K562 (cell line): ENCODE results near the gene KIFC3. TPM values are rescaled to one million over a fixed set of nuclear protein-coding genes. Genes with fewer than 3 reads are reported as not detected.
A peak's percentile ranks its signal among the peaks of the same experiment; 100 is the strongest.

Source experiments
- C11orf30 ChIP-seq: fragments of 450-650 bp; IDR thresholded peaks from 2 replicates; pipeline ENCODE4 v1.6.1; 2016; ENCODE audit warnings: low read depth, mild to moderate bottlenecking
- CEBPB ChIP-seq: fragments of 450-650 bp; IDR thresholded peaks from 2 replicates; pipeline ENCODE4 v1.6.1; 2016; ENCODE audit warnings: missing genetic modification characterization, missing compliant biosample characterization
- CEBPG ChIP-seq, 3 experiments: fragments of 200-800 bp in 1 of 3; sonication (Bioruptor generic) in 1 of 3; sonication (generic) in 1 of 3; formaldehyde crosslinking in 1 of 3; IDR thresholded peaks in 2 of 3; conservative IDR thresholded peaks in 1 of 3; 2 replicates each; pipeline versions ENCODE4 v1.6.1 to v1.8.0; 2016 to 2022; ENCODE audit warnings: missing compliant biosample characterization in 2 of 3, missing genetic modification characterization in 2 of 3, mild to moderate bottlenecking in 1 of 3, missing genetic modification reagents in 1 of 3
- CREB3L1 ChIP-seq: fragments of 450-650 bp; IDR thresholded peaks from 2 replicates; pipeline ENCODE4 v1.6.1; 2014; ENCODE audit warnings: low read depth, mild to moderate bottlenecking, moderate library complexity, borderline replicate concordance
- EWSR1 ChIP-seq: fragments of 450-650 bp; IDR thresholded peaks from 2 replicates; pipeline ENCODE4 v1.6.1; 2018; ENCODE audit warnings: borderline replicate concordance, mild to moderate bottlenecking, low read depth, moderate library complexity; ENCODE audit not compliant: partially characterized antibody
- FOSL1 ChIP-seq: fragments of 200-800 bp; sonication (Bioruptor generic); conservative IDR thresholded peaks from 2 replicates; pipeline ENCODE4 v1.6.1; 2016; ENCODE audit warnings: missing genetic modification characterization, missing compliant biosample characterization
- FOXP4 ChIP-seq: sonication (generic); formaldehyde crosslinking; IDR thresholded peaks from 2 replicates; pipeline ENCODE4 v1.8.0; 2022; ENCODE audit warnings: mild to moderate bottlenecking, missing genetic modification reagents, borderline replicate concordance
- HDAC6 ChIP-seq: IDR thresholded peaks from 2 replicates; pipeline ENCODE4 v1.6.1; 2012; ENCODE audit warnings: low read depth, mild to moderate bottlenecking, control low read depth, inconsistent platforms, low read length, moderate library complexity
- MTA2 ChIP-seq: fragments of 450-650 bp; IDR thresholded peaks from 2 replicates; pipeline ENCODE4 v1.6.1; 2016; ENCODE audit warnings: low read depth
- NRF1 ChIP-seq, 2 experiments: fragments of 450-650 bp; IDR thresholded peaks in 1 of 2; conservative IDR thresholded peaks in 1 of 2; 2 replicates each; pipeline ENCODE4 v1.6.1; 2014; ENCODE audit warnings: mild to moderate bottlenecking in 2 of 2
- POLR2A ChIP-seq: fragments of 450-650 bp; conservative IDR thresholded peaks from 2 replicates; pipeline ENCODE4 v1.6.1; 2016
- XRCC5 ChIP-seq: fragments of 200-400 bp; formaldehyde crosslinking; IDR thresholded peaks from 2 replicates; pipeline ENCODE4 v1.6.1; 2017; ENCODE audit warnings: low read depth, mild to moderate bottlenecking, low read length
- ZEB2 ChIP-seq: fragments of 450-650 bp; IDR thresholded peaks from 2 replicates; pipeline ENCODE4 v1.6.1; 2016
- ZFP91 ChIP-seq: sonication (generic); formaldehyde crosslinking; IDR thresholded peaks from 2 replicates; pipeline ENCODE4 v1.8.0; 2022; ENCODE audit warnings: mild to moderate bottlenecking, missing genetic modification reagents
- ZNF282 ChIP-seq: sonication (generic); formaldehyde crosslinking; IDR thresholded peaks from 2 replicates; pipeline ENCODE4 v1.8.1; 2023; ENCODE audit warnings: missing genetic modification reagents
- ZNF311 ChIP-seq: fragments of 250-450 bp; sonication (Bioruptor Pico); IDR thresholded peaks from 2 replicates; pipeline ENCODE4 v1.4.0; 2020; ENCODE audit warnings: mild to moderate bottlenecking, moderate library complexity
- ZNF668 ChIP-seq: fragments of 250-450 bp; sonication (Bioruptor Pico); IDR thresholded peaks from 2 replicates; pipeline ENCODE4 v1.8.0; 2022; ENCODE audit warnings: mild to moderate bottlenecking, inconsistent platforms
- ZNF695 ChIP-seq: fragments of 450-650 bp; formaldehyde crosslinking; IDR thresholded peaks from 2 replicates; pipeline ENCODE4 v1.4.0; 2020; ENCODE audit warnings: mild to moderate bottlenecking, moderate library complexity
- polyA plus RNA-seq, 8 experiments: library from polyadenylated mRNA; depleted of rRNA in 4 of 8; stranded (reverse) in 5 of 8; unstranded in 3 of 8; fragments of >200 nt; fragmentation: Nextera tagmentation in 2 of 8; fragmentation: Illumina TruSeq in 1 of 8; extraction: Ambion mirVana in 2 of 8; extraction: Trizol in 1 of 8; gene quantifications; 2 replicates each; pipeline versions ENCODE4 v1.2.1 to v1.2.3, GENCODE V29; 2011 to 2014; ENCODE audit warnings: inconsistent platforms in 1 of 8, missing spikeins in 1 of 8
- total RNA-seq, 7 experiments: library from RNA; depleted of rRNA in 6 of 7; stranded (reverse); fragments of >200 nt in 6 of 7; fragmentation: Illumina TruSeq in 2 of 7; extraction: Trizol in 2 of 7; gene quantifications; 2 replicates each; pipeline versions ENCODE4 v1.2.1 to v1.2.3, GENCODE V29; 2011 to 2021; ENCODE audit warnings: low replicate concordance in 1 of 7
- TF ChIP-seq, protein P1 (sequence below): fragments of 450-650 bp; IDR thresholded peaks from 2 replicates; pipeline ENCODE4 v1.7.0; 2016; ENCODE audit warnings: borderline replicate concordance
- TF ChIP-seq, protein P2 (sequence below), 2 experiments: fragments of 450-650 bp; conservative IDR thresholded peaks; 2 replicates each; pipeline ENCODE4 v1.6.1; 2017; ENCODE audit warnings: mild to moderate bottlenecking in 2 of 2, moderate library complexity in 2 of 2

The KIFC3 gene
- total and polyA plus RNA-seq, 9 of the 15 experiments (the other 6 are each of a cell fraction or from before 2014, with no cell fraction given): 0.23 to 105 (median 26.2) TPM

- TF ChIP-seq, protein P1, sequence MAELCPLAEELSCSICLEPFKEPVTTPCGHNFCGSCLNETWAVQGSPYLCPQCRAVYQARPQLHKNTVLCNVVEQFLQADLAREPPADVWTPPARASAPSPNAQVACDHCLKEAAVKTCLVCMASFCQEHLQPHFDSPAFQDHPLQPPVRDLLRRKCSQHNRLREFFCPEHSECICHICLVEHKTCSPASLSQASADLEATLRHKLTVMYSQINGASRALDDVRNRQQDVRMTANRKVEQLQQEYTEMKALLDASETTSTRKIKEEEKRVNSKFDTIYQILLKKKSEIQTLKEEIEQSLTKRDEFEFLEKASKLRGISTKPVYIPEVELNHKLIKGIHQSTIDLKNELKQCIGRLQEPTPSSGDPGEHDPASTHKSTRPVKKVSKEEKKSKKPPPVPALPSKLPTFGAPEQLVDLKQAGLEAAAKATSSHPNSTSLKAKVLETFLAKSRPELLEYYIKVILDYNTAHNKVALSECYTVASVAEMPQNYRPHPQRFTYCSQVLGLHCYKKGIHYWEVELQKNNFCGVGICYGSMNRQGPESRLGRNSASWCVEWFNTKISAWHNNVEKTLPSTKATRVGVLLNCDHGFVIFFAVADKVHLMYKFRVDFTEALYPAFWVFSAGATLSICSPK: no peak
- TF ChIP-seq EWSR1 (no peak), ZFP91 (CRISPR knock-in tag) (no peak), C11orf30 (no peak), ZNF282 (no peak), CEBPG (CRISPR knock-in tag; IDR thresholded peaks at IDR 0.05) (no peak), CEBPG (tag; conservative IDR thresholded peaks at IDR 0.05 in 1 of 2, IDR thresholded peaks at IDR 0.05 in 1 of 2) (peak; percentile 68 to 83), HDAC6 (no peak), XRCC5 (no peak), CEBPB (peak; percentile 78), ZEB2 (0 out of 2 replicates have a peak, but pooled peaks have one; percentile 10), ZNF668 (CRISPR knock-in tag) (no peak), ZNF311 (no peak), ZNF695 (CRISPR knock-in tag) (no peak), FOSL1 (0 out of 2 replicates have a peak, but pooled peaks have one; percentile 16), POLR2A (peak; percentile 39; the same call in 1 of the 2 replicates), FOXP4 (CRISPR knock-in tag) (no peak), CREB3L1 (peak; percentile 26; the same call in 1 of the 2 replicates), MTA2 (no peak), NRF1 (conservative IDR thresholded peaks at IDR 0.05 in 1 of 2, IDR thresholded peaks at IDR 0.05 in 1 of 2) (peak; percentile 36 to 54; a peak in 2 of 4 replicates)
- TF ChIP-seq, protein P2, sequence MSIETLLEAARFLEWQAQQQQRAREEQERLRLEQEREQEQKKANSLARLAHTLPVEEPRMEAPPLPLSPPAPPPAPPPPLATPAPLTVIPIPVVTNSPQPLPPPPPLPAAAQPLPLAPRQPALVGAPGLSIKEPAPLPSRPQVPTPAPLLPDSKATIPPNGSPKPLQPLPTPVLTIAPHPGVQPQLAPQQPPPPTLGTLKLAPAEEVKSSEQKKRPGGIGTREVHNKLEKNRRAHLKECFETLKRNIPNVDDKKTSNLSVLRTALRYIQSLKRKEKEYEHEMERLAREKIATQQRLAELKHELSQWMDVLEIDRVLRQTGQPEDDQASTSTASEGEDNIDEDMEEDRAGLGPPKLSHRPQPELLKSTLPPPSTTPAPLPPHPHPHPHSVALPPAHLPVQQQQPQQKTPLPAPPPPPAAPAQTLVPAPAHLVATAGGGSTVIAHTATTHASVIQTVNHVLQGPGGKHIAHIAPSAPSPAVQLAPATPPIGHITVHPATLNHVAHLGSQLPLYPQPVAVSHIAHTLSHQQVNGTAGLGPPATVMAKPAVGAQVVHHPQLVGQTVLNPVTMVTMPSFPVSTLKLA (conservative IDR thresholded peaks at IDR 0.05): 0 out of 4 replicates have a peak, but pooled peaks of 1 of the 2 experiments have one; percentile 12
Measured at GRCh38 chr16:57807968-57808528, 5.8 kb upstream of the KIFC3 start (continued).
